ENCODE measurements around the gene THTPA.
"Not testable (repeated sequence)": the region's sequence is repeated elsewhere in the genome, so short reads cannot be mapped to it uniquely, and the experiment has no call there.

THTPA gene

DNA sequence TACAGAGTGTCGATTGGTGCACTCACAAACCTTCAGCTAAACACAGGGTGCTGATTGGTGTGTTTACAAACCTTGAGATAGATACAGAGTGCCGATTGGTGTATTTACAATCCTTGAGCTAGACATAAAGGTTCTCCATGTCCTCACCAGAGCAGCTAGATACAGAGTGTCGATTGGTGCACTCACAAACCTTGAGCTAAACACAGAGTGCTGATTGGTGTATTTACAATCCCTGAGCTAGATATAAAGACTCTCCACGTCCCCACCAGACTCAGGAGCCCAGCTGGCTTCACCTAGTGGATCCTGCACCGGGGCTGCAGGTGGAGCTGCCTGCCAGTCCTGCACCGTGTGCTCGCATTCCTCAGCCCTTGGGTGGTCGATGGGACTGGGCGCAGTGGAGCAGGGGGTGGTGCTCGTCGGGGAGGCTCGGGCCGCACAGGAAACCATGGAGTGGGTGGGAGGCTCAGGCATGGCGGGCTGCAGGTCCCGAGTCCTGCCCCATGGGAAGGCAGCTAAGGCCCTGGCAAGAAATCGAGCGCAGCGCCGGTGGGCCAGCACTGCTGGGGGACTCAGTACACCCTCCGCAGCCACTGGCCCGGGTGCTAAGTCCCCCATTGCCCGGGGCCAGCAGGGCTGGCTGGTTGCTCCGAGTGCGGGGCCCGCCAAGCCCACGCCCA, 28.6 kb downstream of the THTPA start:
- not testable (repeated sequence) for FAIRE-seq

- no peak for FAIRE-seq
These were observed 33.0 kb downstream of the THTPA start for GRCh38 chr14:23588884-23589598.

DNA sequence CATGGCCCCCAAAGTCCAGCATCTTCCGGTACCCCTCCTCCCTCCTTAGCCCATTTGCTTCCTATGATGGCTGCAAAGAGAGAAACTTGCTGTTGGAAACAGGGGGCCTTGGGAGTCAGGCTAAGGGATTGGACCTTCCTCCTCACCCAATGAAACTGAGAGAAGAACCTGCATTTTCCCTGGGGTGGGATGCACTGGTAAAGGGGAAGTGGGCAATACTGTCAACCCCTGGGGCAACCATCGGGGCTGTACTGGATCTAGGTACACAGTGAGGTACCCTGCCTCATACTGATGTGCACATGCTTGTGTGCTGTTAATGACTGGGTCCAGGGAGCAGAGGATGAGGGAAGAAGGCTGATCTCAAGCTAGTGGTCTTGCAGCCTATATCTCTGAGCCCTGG, 33.5 kb downstream of the THTPA start:
- FAIRE-seq = no peak

DNA sequence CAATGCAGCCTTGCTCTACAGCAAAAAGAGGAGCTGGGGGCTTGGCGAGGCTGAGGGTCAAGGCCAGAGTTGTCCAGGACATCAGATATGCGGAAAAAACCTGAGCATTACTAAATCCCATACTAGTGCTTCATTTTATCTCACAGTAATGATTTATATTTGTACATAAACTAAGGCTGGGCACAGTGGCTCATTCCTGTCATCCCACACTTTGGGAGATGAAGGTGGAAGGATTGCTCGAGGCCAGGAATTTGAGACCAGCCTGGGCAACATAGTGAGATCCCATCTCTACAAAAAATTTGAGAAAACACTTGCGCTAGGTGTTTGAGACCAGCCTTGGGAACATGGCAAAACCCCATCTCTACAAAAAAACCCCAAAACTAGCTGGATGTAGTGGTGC, 34.1 kb downstream of the THTPA start:
- no peak for FAIRE-seq

DNA sequence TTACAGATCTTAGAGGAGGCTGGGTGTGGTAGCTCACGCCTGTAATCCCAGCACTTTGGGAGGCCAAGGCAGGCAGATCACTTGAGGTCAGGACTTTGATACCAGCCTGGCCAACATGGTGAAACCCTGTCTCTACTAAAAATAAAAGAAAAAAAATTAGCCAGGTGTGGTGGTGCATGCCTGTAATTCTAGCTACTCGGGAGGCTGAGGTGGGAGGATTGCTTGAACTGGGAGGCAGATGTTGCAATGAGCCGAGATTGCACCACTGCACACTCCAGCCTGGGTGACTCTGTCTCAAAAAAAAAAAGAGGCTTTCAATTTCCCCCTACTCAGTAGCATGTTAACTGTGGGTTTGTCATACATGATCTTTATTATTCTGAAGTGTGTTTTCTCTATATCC, 38.1 kb downstream of the THTPA start:
- FAIRE-seq = not testable (repeated sequence)

DNA sequence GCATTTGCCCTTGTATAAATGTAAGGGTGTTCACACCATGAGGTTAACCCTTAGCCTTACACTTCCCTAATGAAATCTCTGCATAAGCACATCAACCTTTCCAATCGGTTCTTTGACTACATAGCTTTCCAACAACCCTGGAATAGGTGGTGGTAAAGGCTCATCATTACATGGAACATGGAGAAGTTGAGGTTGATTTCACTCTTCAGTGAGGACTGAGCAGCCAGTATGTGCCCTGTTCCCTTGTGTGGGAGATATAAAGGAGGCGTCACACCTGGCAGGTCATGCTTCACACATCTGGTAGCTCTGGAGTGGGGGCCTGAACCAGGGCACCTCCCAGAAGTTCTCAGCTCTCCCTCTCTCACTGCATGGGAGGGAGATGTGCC, 44.2 kb downstream of the THTPA start:
- FAIRE-seq = no peak

DNA sequence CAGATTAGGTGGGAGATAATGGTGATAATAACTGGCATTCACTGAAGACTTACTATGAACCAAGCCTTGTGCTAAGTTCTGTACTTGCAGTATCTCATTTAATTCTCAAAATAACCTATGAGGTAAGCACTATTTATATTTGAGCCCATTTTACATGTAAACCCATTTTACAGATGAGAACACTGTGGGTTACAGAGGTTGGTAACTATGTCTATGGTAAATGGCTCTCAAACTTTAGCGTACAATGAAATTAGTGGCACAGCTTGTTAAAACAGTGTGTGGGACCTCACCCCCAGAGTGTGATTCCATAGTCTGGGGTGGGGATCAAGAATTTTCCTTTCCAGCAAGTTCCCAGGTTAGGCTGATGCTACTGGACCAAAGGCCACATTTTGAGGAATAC, 44.7 kb downstream of the THTPA start:
- no peak for FAIRE-seq

DNA sequence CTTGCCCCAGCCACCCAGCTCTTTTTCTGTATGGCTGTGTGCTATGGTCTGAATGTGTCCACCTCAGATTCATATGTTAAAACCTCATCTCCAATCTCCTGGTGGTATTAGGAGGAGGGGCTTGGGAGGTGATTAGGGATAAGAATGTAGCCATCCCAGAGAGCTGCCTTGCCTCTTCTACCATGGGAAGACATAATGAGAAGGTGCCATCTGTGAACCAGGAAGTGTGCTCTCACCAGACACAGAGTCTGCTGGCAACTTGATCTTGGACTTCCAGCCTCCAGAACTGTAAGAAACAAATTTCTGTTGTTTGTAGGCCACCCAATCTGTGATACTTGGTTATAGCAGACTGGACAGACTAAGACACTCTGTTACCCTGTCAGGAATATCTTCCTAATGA, 45.4 kb downstream of the THTPA start:
- FAIRE-seq = no peak

DNA sequence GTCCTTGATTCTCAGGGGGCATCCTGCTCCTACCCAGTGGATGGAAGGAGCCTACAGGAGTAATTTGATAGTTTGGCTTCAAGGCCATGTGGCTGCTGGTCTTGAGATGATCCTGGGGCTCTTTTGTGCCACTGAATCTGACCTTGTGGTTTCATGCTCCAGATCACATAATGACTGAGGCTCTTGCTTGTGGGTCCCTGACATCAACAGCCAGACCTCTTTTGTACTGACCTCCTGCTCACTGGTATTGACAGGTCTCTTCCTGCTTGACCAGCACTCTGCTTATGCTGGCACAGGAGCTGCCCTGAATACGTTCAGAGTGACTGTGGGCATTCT, 45.7 kb downstream of the THTPA start:
- FAIRE-seq = no peak

DNA sequence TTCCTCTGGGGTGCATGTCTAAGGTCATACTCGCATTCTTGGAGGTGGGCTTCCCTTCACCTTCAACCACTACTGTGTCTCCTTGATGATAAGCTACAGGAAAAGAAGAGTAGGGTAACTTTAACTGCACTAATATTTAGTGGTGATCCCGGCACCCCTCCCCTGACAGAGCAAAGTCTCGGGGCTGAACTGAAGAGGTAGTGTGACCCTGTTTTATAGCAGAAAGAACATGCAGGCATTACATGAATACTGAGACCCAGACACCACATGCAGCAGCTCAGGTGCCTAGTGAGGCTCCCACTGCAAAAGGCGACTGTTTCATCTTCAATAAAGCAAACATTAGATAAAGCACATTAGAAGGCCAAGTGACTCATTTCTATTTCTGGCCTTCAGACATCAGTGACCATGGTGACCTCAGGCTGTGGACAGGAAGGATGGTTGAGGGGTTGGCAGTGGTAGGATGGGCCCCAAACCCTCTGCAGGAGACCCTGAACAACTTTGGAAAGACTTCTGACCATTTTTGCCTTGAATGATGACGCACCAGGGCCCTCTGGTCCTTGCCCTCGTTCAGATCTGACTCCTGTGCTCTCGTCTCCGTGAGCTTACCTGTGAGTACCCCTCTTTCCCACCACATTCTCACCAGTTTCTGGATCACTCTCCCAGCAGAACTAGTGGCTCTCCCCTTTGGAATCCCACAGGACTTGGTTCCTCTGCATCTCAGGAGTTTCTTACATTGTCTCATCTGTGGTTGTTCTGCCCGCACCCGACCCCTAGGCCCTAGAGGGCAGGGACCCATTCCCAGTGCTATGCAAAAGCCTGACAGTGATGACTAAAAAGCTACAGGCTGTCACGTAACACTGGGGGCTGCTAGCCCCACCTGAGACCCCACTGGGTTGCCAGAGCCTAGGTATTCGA, 46.4 kb downstream of the THTPA start:
- FAIRE-seq = no peak

GRCh38 chr14:23603103-23603502, 47.0 kb downstream of the THTPA start:
- FAIRE-seq = no peak

GRCh38 chr14:23604148-23604547, 48.1 kb downstream of the THTPA start:
- FAIRE-seq = no peak

DNA sequence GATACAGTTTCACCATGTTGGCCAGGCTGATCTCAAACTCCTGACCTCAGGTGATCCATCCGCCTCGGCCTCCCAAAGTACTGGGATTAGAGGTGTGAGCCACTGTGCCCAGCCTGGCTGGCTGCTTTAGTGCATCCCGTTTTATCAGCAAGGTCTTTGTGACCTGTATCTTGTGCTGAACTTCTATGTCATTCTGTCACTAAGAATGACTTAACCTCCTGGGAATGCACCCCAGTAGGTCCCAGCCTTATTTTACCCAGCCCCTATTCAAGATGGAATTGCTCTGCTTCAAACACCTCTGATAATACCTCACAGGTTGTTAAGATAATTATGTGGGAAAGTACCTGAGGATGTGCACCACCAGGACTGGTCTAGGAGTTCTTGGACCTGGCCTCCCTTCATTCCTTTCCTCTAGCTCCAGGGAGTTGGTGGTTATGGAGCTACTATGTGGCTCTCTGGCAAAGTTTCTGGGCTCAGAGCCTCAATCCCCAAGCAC, 48.7 kb downstream of the THTPA start:
- FAIRE-seq = no peak

DNA sequence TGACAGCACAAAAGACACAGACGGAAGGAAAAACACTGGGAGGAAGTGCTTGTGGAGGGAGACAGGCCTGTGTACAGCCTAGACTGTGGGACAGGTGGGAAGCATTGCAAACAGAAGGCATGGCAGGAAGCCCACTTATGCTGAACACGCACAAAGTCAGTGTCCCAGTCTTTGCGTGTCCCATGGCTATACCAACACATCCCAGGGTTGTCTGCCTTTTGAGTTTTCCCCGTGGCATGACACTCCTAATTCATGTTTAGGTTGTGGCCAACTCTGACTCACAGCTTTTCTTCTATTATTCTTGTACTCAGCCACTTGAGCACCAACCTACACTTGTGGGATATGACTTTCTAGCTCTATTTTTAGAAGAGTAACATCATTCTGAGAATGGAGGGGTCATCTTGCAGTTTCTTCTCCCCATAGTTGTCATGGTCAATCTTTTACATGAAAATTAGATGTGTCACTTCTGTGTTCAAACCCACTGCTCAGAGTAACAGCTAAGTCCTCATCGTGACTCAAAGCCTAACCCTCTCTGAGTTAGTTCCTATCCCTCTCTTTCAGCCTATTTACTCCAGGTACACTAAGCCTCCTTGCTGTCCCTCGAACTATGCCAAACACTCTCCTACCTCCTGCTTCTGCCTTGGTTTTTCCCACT, 50.0 kb downstream of the THTPA start:
- FAIRE-seq = no peak

- no peak for FAIRE-seq
These were observed 52.4 kb downstream of the THTPA start for GRCh38 chr14:23608454-23608853.

DNA sequence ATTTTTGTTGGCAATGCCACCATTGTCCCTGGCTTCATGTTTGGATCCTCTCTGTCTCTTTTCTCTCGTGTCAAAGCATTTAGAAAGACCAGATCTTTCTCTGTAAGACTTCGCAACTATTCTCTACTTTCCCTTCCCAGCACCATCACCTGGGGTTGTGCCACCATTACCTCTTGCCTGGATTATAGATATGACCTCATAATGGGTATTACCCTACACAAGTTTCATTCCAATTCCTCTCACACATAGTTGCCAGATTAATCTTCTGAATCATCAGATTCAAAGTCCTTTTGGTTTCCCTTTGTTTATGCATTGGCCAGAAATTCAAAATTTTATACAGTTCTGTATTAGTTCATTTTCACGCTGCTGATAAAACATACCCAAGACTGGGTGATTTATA, 52.9 kb downstream of the THTPA start:
- no peak for FAIRE-seq

DNA sequence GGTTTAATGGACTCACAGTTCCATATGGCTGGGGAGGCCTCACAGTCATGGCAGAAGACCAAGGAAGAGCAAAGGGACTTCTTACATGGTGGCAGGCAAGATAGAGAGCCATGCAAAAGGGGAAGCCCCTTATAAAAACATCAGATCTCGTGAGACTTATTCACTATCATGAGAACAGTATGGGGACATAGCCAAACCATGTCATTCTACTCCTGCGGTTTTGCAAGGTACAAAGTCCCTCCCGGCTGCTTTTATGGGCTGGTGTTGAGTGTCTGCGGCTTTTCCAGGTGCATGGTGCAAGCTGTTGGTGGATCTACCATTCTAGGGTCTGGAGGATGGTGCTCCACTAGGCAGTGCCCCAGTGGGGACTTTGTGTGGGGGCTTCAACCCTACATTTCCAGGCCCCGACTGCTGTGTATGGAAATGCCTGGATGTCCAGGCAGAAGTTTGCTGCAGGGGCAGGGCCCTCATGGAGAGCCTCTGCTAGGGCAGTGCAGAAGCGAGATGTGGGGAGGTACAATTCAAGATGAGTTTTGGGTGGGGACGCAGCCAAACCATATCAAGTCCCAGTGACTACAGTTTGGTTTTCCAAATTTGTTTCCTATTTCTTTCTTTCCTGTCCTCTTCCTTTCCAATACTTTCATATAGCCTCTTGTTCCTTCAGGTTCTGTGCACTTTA, 53.5 kb downstream of the THTPA start:
- not testable (repeated sequence) for FAIRE-seq
